HG03196 (cell line): Measurements from ENCODE around the gene EOMES.
"Not testable (repeated sequence)": the region's sequence is repeated elsewhere in the genome, so short reads cannot be mapped to it uniquely, and the experiment has no call there.

Source experiments
- ATAC-seq: cut with Tn5 transposase; IDR thresholded peaks from one replicate; pipeline ENCODE4 v1.9.1; 2021; ENCODE audit not compliant: unreplicated experiment

Gene EOMES

GRCh38 chr3:27721717-27722564, at the start of gene EOMES:
TSS of gene EOMES (minus strand) at chr3:27722323. CDS start at chr3:27722294, 29 bp downstream.
- peak; percentile 64 for ATAC-seq

GRCh38 chr3:27770384-27770783, 48.3 kb upstream of the EOMES start:
- ATAC-seq: not testable (repeated sequence)

GRCh38 chr3:27767000-27767399, 44.9 kb upstream of the EOMES start:
- ATAC-seq: no peak

GRCh38 chr3:27758083-27758482, 36.0 kb upstream of the EOMES start:
- ATAC-seq: no peak

- ATAC-seq: no peak
These were observed 34.8 kb upstream of the EOMES start for GRCh38 chr3:27756877-27757276.

GRCh38 chr3:27752926-27753325, 30.8 kb upstream of the EOMES start:
- no peak for ATAC-seq

- no peak for ATAC-seq
These were observed 27.5 kb upstream of the EOMES start for GRCh38 chr3:27749643-27750042.

- ATAC-seq: no peak
These were observed 24.7 kb upstream of the EOMES start for GRCh38 chr3:27746838-27747237.

GRCh38 chr3:27740854-27741253, 18.7 kb upstream of the EOMES start:
- no peak for ATAC-seq

- ATAC-seq: no peak
These were observed 15.0 kb upstream of the EOMES start for GRCh38 chr3:27737091-27737490.

GRCh38 chr3:27730774-27731659, 8.9 kb upstream of the EOMES start:
- ATAC-seq: no peak

- ATAC-seq: no peak
These were observed 7.9 kb upstream of the EOMES start for GRCh38 chr3:27729748-27730611.

- ATAC-seq: no peak
These were observed 7.2 kb upstream of the EOMES start for GRCh38 chr3:27729325-27729724.

GRCh38 chr3:27728195-27729087, 6.3 kb upstream of the EOMES start:
- no peak for ATAC-seq

GRCh38 chr3:27726240-27726639, 4.1 kb upstream of the EOMES start:
- ATAC-seq: no peak

- no peak for ATAC-seq
These were observed 2.5 kb upstream of the EOMES start for GRCh38 chr3:27724459-27725197.

GRCh38 chr3:27723815-27724458, 1.8 kb upstream of the EOMES start:
- ATAC-seq: no peak

GRCh38 chr3:27723456-27723814, 1.3 kb upstream of the EOMES start:
- ATAC-seq: no peak

GRCh38 chr3:27723001-27723445, 900 bp upstream of the EOMES start:
- ATAC-seq: no peak
